SW480 (cell line): Measurements from ENCODE around the gene SLC4A8.
"Not testable (repeated sequence)": the region's sequence is repeated elsewhere in the genome, so short reads cannot be mapped to it uniquely, and the experiment has no call there.

ENCODE experiments used
- DNase-seq: peaks from one replicate; pipeline ENCODE4 v3.0.0-alpha.2; 2016; ENCODE audit warnings: low spot score

The SLC4A8 gene

GRCh38 chr12:51429700-51430099, 5.1 kb downstream of the SLC4A8 start:
- no peak for DNase-seq

DNA sequence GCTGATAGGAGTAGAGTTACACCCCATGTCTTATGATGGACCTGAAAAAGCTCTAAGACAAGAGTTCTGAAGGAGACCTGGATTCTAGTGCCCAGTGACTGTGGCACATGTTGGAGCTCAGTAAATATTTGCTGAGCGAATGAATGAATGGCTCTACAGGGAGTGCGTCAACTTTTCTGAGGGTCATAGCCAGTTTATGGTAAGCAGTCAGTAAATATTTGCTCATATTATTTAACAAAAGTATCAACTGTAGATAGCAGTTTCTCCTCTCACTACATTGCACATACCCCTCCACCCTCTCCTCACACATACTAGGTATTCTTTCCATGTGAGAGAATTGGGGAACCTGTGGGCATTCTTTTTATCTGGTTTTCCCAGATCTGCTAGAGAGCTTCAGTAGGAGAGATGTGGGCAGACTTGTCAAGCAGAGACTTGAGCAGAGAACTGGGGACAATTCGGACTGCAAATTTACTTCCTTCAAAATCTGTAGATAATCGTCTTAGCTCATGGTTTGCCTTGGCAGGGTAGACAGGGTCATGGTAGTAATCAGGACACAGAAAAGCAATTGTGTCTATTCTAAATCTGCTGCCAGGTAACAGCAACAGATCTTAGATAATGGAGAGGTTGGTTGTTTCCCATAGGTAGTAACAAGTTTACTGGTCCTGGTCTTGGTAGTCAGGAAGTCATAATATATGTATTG, 5.7 kb downstream of the SLC4A8 start:
- DNase-seq = no peak

GRCh38 chr12:51432921-51433320, 8.3 kb downstream of the SLC4A8 start:
- no peak for DNase-seq

DNA sequence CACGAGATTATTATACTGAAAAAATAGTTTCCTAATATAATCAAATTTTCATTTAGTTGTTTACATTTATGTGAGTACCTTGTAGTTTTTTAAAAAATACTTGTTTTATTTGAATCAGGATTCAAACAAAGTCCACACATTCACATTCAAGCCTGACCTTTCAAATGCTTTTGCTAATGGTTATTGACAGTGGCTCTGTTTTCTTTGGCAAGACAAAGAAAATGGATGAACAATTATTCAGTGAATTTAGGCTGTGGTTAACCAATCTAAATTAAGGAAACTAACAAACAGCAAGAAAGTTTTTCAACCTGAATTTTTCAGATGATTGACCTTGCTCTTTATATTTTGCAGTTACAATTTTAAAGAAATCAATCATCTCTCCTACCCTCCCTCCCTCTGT, 9.7 kb downstream of the SLC4A8 start:
- DNase-seq = no peak

GRCh38 chr12:51437431-51437830, 12.8 kb downstream of the SLC4A8 start:
- DNase-seq = no peak

DNA sequence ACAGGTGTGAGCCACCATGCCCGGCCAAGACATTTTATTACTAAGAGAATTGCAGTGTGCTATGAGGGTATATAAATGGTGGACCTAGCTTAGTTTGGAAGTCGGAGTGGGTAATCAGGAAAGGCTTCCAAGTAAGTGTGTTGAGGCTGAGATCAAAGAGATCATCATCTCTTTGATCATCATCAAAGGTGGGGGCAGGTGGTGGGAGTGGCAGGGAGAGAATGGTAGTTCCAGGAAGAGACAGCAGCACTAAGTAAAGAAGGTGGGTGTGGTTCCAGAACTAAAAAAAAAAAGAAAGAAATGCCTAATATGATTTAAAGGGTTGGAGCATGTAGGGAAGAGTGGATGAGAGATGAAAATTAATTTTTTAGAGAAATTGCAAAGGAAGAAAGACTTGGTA, 14.7 kb downstream of the SLC4A8 start:
- DNase-seq = peak; percentile 96

DNA sequence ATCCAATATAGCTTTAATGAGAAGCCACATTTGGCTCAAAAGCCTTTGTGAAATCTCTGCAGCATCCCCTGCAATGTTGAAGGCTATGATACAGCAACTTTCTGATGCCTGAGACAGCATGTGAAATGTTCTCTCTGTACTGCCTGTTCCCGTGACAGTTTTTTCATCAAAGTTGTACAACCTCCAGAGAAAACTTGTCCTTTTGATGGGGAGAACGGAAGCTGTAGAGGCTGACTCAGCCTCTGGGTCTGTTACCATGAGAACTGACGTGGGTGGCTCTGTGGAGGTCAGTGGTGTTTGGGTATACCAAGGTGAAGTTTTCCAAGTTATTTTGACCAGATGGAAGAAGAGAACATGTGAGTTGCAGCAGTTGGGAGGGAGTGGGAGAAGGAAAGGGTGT, 17.0 kb downstream of the SLC4A8 start:
- peak; percentile 83 for DNase-seq

GRCh38 chr12:51442324-51442723, 17.7 kb downstream of the SLC4A8 start:
- DNase-seq = no peak

- no peak for DNase-seq
Measured at GRCh38 chr12:51443573-51443972, 18.9 kb downstream of the SLC4A8 start.

- no peak for DNase-seq
Measured at GRCh38 chr12:51448618-51449256, 24.1 kb downstream of the SLC4A8 start.

GRCh38 chr12:51449580-51450246, 25.1 kb downstream of the SLC4A8 start:
- DNase-seq = peak; percentile 27

- DNase-seq = no peak
Measured at GRCh38 chr12:51450333-51450732, 25.7 kb downstream of the SLC4A8 start.

GRCh38 chr12:51450806-51451205, 26.2 kb downstream of the SLC4A8 start:
- no peak for DNase-seq

DNA sequence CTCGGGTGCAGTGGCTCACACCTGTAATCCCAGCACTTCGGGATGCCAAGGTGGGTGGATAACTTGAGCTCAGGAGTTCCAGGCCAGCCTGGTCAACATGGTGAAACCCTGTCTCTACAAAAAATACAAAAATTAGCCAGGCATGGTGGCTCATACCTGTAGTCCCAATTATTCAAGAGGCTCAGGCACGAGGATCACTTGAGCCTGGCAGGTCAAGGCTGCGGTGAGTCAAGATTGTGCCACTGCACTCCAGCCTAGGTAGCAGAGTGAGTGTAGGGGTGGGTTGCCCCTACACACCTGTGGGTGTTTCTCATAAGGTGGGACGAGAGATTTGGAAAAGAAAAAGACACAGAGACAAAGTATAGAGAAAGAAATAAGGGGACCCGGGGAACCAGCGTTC, 29.4 kb downstream of the SLC4A8 start:
- DNase-seq = not testable (repeated sequence)

DNA sequence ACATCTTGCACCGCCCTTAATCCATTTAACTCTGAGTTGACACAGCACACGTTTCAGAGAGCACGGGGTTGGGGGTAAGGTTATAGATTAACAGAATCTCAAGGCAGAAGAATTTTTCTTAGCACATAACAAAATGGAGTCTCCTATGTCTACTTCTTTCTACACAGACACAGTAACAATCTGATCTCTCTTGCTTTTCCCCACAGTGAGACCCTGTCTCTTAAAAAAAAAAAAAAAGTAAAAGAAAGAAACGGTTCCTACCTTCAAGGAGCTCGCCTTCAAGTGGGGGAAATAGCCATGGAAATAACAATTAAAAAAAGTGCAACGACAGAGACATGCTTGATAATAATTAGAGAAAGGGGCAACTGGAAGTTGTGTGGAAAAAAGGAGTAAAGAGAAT, 30.4 kb downstream of the SLC4A8 start:
- not testable (repeated sequence) for DNase-seq

- DNase-seq = no peak
Measured at GRCh38 chr12:51458635-51459034, 34.0 kb downstream of the SLC4A8 start.

DNA sequence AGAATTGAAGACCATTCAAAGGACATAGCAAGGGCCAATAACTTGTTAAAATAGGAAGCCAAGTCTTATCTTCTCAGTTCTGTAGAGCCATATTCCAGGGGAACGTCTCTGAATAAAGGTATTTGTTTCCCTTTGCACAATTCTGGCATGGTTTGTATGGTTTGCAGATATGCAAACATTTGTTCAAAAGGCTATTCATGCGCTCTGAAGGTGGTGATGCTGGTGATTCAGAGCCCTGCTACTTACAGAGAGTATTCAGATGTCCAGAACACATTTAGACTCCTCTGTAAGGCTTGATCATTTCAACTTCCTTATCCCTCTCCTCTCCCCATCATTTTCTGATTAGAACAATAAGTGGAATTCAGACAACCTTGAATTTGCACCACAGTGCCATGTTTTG, 35.9 kb downstream of the SLC4A8 start:
- DNase-seq = no peak

DNA sequence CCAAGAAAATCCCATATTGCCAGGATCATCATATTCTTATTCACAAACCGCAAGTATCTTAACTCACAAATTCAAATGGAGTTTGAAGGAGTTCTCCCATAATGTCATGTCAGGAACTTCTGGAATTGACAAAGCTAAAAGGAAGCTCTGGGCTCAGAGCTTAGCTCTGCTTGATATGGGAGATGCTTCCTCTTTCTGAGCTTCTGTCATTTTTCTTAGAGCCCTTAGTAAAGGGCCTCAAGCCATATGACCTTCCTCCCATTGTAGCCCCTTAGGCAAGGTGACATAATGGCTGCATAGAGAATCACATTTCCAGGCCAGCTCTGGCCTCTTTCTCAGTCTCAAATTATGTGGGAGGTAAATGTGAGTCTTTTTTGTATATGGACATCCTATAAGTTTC, 40.9 kb downstream of the SLC4A8 start:
- DNase-seq = no peak

GRCh38 chr12:51470116-51470515, 45.5 kb downstream of the SLC4A8 start:
- DNase-seq = no peak

DNA sequence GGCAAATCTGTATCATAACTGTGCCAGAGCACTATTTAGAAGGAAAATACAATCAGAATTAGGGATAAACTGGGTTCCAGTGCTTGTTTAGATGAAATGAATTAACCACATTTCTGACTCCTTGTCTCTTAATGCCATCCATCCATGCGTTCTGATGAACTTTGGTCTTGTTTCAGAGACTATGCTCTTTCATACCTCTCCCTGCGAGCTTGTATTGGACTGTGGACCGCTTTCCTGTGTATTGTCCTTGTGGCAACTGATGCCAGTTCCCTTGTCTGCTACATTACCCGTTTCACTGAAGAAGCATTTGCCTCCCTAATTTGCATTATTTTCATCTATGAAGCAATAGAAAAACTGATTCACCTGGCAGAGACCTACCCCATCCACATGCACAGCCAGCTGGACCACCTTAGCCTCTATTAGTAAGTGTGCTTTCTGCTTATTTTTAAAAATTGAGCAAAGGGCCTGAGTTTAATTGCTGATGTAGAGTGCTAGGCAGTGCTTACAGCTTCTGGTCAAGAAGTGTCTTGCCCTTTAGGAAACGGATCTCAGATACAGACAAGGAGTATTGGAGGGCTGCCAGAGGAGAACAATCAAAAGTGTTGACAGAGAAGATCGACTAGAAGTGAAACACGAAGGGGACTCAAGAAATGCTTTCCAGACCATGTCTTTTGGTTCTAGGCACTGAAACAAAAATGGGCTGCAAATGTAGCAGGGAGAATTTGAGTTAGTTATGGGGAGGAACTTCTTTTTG, 46.7 kb downstream of the SLC4A8 start:
- no peak for DNase-seq

GRCh38 chr12:51472984-51473383, 48.4 kb downstream of the SLC4A8 start:
- no peak for DNase-seq

DNA sequence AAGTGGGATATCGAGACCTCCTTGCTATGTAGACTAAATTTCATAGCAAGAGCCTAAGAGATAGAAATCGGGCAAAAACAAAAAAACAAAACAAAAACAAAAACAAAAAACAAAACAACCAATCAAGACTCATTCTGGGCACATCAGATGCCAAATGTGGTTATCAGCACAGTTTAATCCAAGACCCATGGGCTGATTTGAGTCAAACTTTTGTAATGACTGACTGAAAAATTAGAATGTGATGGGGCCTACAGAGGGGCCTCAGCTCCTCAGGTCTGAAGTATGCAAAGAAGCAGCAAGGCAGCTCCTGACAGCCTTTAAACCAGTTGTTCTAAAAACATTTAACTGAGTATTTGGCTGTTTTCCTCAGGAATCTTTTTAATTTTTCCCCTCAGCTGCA, 49.3 kb downstream of the SLC4A8 start:
- no peak for DNase-seq

DNA sequence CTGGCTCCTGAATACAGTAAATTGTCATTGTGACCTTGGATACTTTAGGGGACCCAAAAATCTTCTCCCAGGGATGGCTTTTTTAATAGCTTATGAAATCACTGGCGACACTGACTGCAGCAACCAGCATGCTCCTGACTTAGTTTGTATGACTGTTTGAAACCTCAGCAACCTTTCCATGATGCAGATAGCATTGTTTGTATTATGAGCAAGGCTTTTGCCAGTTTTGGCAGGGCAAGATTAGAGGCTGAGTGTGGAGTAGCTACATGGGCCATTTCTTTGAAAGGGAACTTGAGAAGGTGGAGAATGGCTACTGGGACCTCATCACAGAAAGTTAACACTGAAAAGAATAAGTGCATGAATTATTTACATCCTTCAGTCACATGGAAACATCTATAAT, 50.9 kb downstream of the SLC4A8 start:
- no peak for DNase-seq
